MV-4-11 (cell line): ENCODE results near the gene SETD4.
A peak's percentile ranks its signal among the peaks of the same experiment; 100 is the strongest.
"Not testable (repeated sequence)": the region's sequence is repeated elsewhere in the genome, so short reads cannot be mapped to it uniquely, and the experiment has no call there.

ENCODE experiments used
- DNase-seq: peaks from one replicate; lab custom pipeline; 2025; lab: John Stamatoyannopoulos, UW

Gene SETD4

DNA sequence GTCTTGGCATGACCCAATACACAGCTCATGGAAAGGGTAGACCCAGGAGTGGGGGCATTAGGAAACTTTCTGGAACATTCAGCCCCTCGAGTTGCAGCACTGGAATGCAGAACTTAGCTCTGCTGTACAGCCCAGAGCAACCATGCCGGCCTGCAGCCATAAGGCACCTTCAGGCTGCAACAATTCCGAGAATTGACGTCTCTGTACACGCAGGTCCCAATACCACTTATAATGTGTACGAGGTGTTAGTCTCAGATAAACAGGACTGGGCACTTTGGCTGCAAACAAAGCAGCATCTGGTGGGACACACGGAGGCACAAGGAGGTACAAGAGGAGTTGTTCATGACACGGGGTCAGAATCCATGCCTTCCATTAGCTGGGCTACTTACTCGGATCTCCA lies 17.4 kb upstream of the SETD4 start:
- no peak for DNase-seq

DNA sequence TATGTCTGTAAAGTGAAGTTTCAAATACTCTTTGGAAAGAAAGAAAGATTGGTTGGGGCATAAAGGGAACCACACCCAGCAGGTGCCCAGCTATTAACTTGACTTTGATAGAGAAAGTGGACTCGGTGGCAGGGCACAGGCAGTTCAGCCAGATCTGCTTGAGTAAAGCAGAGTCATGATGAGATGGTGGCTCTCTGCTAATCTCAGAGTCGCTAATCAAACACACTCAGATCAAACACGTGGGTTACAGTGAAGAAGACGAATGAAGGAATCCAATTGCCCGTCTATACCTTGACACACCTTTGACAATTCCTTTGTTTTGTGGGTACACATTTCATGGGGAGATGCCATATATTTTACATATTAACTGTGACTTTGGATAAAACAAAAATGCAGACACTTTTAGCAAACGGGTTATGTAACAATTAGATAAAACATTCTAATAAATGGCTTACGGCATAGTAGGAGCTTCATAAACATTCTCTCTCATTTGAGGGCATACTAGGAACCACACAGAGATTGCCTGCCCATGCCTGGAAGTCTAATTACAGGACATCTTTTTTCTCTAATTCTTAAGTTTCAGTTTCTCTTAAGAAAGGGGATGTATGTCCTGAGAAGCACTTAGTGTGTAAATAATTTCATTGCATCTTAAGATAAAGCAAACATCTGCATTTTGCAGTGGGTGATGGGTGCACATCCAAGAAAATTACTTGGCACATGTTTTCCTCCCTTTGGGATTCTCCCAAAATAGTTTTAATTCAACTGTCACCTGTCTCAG lies 16.7 kb upstream of the SETD4 start:
- DNase-seq: peak; percentile 74

DNA sequence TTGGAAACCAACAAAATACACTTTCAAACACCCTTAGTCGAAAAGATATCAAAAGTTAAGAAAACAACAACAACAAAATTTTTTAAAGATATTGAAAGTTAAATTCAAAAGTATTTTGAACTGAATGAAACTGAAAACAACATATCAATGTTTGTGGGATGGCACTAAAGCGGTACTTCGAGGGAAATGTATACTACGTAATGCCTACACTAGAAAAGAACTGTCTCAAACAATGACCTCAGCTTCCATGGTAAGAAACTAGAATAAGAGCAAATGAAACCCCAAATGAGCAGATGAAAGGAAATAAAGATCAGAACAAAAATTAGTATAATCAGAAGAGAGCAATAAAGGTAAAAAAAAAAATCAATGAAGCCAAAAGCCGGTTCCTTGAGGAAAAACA lies 15.6 kb upstream of the SETD4 start:
- no peak for DNase-seq

DNA sequence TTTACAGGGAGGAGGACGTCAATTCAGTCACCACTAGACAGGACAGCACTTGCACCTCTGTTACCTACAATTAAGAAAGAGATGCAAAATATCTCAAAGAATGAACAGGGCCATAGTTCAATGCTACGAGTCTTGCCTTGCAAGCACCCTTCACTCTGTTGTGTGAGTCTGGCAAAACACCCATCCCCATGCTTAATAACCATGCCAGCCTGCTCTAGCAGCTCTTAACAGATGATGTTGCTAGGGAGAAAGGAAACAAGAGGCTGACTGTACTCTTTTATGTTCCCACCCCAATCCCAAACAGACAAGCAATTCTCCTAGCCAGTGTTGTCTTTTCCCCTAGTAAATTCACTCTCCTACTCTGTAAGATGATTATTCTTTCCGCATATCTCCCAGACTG lies 14.8 kb upstream of the SETD4 start:
- DNase-seq: no peak

DNA sequence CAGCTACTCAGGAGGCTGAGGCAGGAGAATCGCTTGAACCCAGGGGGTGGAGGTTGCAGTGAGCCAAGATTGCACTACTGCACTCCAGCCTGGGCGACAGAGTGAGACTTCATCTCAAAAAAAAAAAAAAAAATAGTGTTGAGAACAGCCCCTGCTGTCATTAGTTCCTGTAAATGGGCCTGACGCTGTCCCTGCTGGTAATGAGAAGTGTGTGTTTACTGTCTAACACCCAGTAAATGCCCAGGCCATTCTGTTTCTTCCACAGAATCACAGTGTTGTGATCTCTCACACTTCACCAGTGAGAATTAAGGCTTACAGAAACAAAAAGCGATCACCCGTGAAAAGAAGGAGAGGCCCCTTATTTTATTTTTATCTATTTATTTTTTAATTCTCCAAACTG lies 13.6 kb upstream of the SETD4 start:
- DNase-seq: not testable (repeated sequence)

DNA sequence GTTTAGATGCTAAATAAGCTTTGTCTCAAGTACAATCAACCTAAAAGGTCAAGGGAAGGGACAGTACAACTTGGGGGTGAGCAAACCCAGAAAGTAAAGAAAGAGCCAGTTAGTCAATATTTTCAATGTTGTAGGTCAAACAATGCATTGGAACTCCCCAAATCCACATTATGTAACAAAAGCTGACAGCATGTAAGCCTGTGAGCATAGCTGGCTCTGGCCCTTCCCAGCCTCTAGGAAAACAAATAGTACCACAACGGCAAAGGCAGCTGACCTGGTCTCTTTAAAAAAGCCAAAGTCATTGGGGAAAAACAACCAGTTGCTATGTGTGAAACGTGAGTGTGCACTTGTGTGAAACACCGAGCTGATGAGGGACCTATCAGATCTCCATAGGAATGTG lies 12.9 kb upstream of the SETD4 start:
- DNase-seq: no peak

DNA sequence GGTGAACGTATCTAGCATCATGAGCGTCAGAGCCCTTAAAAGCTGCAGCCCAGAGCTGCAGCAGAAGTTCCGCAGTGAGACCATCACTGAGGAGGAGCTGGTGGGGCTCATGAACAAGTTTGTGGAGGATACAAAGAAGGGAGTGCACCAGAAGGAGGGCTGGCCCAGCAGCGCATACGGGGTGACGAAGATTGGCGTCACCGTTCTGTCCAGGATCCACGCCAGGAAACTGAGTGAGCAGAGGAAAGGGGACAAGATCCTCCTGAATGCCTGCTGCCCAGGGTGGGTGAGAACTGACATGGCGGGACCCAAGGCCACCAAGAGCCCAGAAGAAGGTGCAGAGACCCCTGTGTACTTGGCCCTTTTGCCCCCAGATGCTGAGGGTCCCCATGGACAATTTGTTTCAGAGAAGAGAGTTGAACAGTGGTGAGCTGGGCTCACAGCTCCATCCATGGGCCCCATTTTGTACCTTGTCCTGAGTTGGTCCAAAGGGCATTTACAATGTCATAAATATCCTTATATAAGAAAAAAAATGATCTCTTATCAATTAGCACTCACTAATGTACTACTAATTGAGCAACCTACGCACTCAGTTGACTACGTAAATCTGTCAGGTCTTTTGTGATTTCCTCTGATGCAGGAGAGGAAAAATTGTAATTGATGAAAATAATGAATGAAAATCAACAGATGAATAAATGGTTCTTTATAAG lies 12.3 kb upstream of the SETD4 start:
- DNase-seq: no peak

DNA sequence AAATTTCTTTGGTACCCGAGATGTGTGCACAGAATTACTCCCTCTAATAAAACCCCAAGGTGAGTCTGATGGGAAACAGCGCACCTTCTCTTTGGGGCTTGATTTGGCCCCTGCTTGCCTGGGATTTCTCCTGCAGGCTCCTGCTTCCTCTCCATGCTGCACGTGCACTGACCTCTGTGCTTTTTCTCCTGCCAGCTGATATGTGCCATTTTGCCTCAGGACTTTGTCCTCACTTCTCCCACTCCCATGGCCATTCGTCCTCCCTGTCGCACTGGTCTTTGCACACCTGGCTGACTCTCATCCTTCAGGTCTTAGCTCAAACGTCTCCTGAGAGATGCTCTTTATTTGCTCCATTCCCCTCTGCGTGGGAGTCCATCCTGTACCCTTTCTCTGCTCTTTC lies 10.7 kb upstream of the SETD4 start:
- DNase-seq: no peak

DNA sequence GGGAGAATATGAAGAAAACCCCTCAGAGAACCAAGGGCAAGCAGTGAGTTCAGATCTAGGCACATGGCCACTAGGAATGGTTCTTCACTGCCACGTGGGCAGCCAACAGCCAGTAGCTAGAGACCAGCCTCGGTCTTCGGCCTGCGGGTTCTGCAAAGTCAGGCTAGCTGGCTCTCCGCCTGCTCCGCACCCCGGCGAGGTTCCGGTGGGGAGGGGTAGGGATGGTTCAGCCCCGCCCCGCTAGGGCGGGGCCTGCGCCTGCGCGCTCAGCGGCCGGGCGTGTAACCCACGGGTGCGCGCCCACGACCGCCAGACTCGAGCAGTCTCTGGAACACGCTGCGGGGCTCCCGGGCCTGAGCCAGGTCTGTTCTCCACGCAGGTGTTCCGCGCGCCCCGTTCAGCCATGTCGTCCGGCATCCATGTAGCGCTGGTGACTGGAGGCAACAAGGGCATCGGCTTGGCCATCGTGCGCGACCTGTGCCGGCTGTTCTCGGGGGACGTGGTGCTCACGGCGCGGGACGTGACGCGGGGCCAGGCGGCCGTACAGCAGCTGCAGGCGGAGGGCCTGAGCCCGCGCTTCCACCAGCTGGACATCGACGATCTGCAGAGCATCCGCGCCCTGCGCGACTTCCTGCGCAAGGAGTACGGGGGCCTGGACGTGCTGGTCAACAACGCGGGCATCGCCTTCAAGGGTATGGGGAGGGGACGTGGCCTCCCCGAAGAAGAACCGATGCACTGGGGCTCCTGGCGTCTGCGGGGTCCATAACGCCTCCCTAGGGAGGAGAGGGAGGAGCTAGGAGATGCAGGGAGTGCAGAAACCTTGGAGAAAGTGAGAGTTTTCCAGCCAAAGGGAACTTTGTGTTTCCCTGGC lies 9.6 kb upstream of the SETD4 start, which contains the start of gene CBR1:
Gene CBR1, plus strand, starts transcription at position 312 of the 871 bp plus-strand sequence. Its CDS starts 92 bp downstream, at position 404.
- DNase-seq: peak; percentile 83

DNA sequence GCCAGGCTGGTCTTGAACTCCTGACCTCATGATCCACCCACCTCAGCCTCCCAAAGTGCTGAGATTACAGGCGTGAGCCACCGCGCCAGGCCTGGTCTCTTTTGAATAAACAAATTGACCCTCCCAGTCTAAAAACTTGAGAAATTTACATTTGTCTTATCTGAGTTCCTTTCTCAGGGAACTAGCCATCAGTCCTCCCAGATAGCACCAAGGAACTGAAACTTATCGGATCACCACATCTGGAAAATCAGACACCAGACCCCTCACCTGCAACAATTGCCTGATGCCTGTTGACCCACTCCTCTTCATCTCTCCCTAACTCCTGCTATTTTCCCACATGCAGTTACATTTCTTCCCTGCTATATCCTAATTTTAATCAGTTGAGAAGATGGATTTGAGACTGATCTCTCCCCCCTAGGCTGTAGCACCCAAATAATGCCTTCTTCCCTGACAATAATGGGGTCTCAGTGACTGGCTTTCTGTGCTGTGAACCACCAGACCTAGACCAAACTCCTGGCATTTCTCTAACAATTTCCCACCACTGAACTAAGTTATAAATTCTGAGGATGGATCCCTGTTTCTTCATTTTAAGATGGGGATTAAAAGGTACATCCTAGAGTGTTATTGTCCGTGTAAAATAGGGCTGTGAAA lies 8.5 kb upstream of the SETD4 start:
- DNase-seq: no peak

DNA sequence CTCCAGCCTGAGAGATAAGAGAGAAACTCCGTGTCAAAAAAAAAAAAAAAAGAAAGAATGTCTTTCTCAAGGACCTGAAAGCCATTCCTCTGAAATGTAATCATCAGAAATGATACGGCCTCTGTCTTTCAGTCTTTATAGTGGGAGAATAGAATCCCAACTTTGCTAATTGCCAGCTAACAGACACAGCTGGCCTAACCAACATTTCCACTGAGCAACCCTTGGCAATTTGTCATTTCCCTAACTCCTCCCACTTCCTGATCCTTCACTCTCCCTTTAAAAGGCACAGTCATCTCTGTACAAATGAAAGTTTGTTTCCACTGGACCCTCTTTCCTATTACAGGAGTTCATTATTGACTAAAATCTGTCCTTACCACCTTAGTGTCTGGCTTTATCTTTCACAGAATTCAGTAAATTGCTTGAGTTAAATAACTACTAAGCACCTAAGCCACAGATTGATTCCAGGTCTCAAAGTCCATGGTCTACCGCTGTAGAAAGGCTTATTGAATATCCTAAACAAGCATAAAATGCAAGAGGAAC lies 5.2 kb upstream of the SETD4 start:
- peak; percentile 69 for DNase-seq

DNA sequence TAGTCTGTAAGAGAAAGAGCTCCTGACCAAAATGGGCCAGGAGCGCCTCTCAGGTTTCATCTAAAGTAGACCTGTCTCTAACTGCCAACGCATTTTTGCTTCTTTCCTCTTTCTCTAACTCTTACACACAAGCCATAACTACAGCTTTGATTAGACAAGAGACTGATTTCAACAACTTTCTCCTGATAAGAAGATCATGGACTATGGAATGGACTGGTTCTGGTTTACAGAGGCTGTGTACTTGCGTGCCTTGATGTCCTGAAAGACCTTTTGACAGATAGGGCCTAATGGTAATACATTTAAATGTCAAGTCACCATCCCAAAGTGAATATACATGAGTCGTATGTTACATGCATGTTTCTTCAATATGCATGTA lies 3.7 kb upstream of the SETD4 start:
- DNase-seq: no peak

DNA sequence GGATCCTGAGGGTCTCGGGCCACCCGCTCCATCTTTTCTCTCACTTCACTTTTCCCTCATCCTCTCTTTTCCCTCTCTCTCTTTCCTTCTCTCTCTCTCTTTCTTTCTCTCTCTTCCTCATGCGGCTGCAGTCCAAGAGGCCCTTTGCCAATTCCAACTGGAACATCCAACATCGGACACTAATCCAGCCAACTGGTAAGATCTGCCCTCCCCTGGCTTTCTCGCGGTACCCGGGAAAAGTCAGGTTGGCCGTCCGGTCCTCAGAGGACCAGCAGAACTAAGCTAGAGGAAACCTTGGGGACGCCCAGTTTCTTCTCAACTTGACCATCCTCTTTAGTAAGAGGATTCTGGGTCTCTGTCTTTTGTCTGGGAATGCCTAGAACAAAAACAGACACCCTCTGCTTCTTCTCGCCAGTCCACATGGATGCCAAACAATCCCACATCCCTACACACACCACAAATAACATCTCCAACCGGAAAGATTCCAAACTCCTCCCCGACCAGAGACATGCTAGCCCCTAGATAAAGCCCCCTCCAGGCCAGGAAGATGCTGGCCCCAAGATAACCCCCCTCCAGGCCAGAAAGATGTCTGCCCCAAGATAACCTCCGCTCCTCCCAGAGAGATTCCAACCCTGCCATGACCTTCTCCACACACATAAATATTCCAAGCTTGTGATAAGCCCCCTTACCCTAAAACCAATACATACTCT lies 3.2 kb upstream of the SETD4 start:
- no peak for DNase-seq

DNA sequence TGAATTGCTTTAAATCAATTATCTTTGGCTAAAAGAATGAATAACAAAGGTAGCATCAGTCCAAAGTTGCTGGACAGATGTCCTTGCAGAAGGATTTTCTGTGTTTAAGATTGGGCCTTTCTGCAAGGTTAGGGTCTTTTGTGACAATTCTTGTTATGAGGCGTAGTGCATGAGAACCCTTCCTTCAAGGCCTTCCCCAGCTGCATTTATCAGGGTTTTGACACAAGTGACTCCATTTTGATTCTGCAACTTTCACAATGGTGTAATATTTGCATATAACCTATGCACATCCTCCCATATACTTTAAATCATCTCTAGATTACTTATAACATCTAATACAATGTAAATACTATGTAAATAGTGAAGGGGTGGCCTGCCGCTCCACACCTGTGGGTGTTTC lies 1.1 kb upstream of the SETD4 start:
- DNase-seq: no peak

DNA sequence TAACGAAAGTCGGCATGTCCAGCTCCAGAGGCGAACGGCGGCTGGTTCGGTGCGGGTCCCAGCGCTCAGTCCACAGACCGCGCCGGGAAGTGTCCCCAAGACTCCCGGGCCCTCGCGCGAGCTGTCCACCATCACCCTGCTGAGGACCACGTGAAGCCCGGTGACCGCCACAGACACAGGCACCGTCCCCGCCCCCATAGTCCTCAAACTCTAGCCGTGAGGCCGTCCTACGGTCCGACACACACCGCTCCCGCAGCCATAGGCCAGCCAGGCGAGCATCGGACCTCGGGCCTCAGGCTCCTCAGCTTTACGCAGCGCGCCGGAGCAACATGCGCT lies 535 bp downstream of the SETD4 start:
- peak; percentile 56 for DNase-seq

DNA sequence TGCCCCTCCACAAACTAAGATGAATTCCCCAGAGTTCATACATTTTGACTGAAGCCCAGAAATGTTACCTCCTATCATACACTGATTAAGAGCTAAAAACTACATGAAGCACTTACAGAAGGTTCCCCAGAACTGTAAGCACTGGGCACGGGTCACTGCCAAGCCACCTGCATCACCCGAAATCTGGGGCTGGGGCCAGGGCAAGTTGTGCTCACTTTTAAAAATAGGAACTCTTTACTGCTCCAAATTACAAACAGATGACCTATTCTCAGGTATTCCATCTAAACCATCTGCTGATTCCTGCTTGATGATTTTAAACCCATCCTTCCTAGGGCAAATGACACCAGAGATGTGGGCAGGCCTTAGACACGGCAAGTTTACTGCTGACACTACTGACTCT lies 4.8 kb downstream of the SETD4 start:
- no peak for DNase-seq

DNA sequence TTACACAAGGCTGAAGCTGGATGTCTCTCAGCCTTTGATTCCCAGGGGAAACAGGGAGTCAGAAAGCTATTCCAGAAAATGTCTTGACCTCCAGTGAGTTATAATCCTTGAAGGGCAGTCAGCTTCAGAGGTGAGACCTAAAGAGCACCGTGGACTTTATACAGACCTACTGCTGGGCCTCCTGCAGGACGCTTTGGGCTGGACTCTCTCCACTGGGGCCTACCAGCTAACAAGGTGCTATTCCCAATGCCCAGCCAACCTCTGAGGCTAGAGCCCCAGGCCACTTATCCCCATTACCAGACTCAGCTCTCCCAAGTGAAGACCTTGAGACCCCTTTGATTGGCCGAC lies 6.6 kb downstream of the SETD4 start:
- DNase-seq: no peak

DNA sequence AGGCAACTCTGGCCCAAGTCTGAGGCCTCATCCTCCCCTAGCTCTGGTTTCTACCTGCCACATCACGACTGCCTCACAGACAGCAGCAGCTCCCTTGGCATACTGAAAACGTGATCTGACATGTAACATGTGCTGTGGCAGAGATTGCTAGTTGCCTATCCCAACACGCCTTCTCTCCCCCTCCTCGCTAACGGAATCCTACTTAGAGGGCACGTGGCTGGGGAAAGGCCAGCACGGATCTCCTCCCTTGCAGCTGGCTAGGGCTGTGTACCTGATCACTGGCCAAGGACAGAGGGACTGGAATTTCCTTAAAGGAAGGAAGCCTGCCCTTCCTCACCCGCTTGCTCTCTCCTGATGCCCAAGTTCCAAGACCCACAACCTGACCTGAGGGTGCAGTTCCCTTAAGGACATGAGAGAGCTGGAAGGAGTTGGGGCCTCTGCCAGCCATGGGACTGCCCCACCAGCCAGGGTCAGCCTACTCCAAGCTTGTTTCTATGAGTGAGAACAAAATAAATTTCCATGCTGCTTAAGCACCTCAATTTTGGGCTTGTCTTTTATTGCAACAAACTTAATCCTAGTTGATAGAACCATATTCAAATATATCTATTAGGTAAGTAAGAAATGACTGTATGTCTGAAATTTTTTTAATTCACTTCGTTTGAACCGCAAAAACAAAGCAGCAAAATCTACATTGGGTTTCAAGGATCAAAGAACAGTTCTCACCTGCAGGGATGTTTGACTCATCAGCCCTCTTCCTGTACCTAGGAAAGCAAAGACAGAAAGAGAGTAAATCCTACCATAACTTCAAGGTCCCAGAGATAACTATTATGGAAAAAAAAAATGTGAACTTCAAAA lies 7.2 kb downstream of the SETD4 start:
- DNase-seq: no peak

DNA sequence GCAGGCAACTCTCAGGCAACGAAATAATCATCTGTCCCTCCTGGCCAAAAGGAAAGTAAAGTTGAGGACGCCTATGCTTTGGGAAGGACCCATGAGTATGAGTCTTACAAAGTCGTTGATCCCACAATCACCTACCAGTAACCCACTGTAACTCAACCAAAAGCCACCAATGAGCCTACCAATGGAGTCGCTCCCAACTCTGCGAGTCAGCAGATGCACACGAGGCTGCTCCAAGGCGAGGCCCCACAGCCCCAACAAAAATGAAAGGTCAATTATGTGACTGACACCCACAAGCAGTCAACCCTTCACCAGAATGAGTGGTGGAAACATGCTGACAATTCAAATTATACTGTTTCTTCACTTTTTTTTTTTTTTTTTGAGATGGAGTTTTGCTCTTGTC lies 12.0 kb downstream of the SETD4 start:
- DNase-seq: no peak

DNA sequence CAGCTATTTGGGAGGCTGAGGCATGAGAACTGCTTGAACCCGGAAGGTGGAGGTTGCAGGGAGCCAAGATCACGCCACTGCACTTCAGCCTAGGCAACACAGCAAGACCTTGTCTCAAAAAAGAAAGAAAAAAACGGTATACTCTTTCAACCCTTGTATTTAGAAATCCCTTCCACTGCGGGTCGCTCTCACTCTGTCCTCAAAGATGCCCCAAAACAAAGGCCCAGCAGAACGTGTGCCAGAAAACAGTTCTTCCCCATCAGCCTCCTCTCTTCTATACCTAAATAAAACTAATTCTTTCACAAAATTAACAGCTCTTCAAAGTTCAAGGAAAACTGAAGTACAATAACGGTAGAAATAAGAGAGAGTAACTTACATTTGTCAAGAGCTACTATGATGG lies 13.2 kb downstream of the SETD4 start:
- DNase-seq: no peak

DNA sequence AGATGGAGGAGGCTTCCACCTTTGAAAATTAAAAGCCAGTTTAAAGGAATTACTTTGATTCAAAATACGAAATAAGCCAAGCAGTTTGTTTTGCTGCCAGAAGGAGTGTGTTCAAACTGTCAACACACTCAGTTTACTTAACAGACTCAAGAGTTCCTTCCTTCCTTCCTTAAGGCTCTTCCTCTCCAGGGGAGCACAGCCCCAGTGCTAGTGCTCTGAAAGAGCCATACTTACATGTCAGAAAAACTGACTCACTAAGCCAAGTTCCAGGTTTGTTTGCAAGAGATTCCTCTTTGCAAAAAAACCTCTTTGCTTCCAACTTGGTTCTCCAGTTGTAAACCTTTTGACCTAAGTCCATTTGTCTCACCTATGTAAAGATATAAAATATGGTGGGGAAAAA lies 14.3 kb downstream of the SETD4 start:
- DNase-seq: no peak
